C1 segment of cervical spinal cord (tissue), 14 donors: Measurements from ENCODE around the gene MACROH2A1.

Experiments
- DNase-seq, 14 donors: peaks; one replicate each; lab custom pipeline; 2025; lab: John Stamatoyannopoulos, UW

MACROH2A1 gene

GRCh38 chr5:135398855-135399793, at the start of gene MACROH2A1:
Gene MACROH2A1 (minus strand): TSS chr5:135399231. CDS start chr5:135389093, 10,138 bp downstream.
- peak; percentile 17 to 90 (median 70) for DNase-seq

- no peak for DNase-seq
Observed at GRCh38 chr5:135448071-135448739, 49.2 kb upstream of the MACROH2A1 start.

GRCh38 chr5:135447298-135447929, 48.4 kb upstream of the MACROH2A1 start, which contains the start of gene DCANP1:
Gene DCANP1 (minus strand): TSS chr5:135447348. CDS start chr5:135447108, 240 bp downstream.
- no peak for DNase-seq

- DNase-seq, result no peak
Observed at GRCh38 chr5:135446615-135447014, 47.6 kb upstream of the MACROH2A1 start.

GRCh38 chr5:135446206-135446605, 47.2 kb upstream of the MACROH2A1 start:
- DNase-seq, result no peak

- no peak for DNase-seq
Observed at GRCh38 chr5:135445306-135445985, 46.4 kb upstream of the MACROH2A1 start.

GRCh38 chr5:135444881-135445280, 45.9 kb upstream of the MACROH2A1 start:
- DNase-seq, result no peak

GRCh38 chr5:135444360-135444759, 45.3 kb upstream of the MACROH2A1 start:
- DNase-seq, result no peak

GRCh38 chr5:135443161-135443960, 44.3 kb upstream of the MACROH2A1 start:
- no peak for DNase-seq

- no peak for DNase-seq
Observed at GRCh38 chr5:135442431-135443160, 43.6 kb upstream of the MACROH2A1 start.

GRCh38 chr5:135441919-135442318, 42.9 kb upstream of the MACROH2A1 start:
- no peak for DNase-seq

- DNase-seq, result no peak
Observed at GRCh38 chr5:135441350-135441831, 42.4 kb upstream of the MACROH2A1 start.

- DNase-seq, result no peak
Observed at GRCh38 chr5:135440916-135441315, 41.9 kb upstream of the MACROH2A1 start.

GRCh38 chr5:135439231-135440205, 40.5 kb upstream of the MACROH2A1 start:
- DNase-seq, result no peak

- DNase-seq, result no peak
Observed at GRCh38 chr5:135438636-135439221, 39.7 kb upstream of the MACROH2A1 start.

- peak in 5 of 14 donors; percentile 40 to 94 (median 49) for DNase-seq
Observed at GRCh38 chr5:135437796-135438560, 38.9 kb upstream of the MACROH2A1 start.

- peak in 3 of 14 donors; percentile 31 to 45 (median 41) for DNase-seq
Observed at GRCh38 chr5:135437422-135437795, 38.4 kb upstream of the MACROH2A1 start.
